ENCODE data around the gene ALDH3B1. TPM values are rescaled to one million over a fixed set of nuclear protein-coding genes. Genes with fewer than 3 reads are reported as not detected.

Gene ALDH3B1
- total and polyA plus RNA-seq, 9 of the 15 experiments (the other 6 are each of a cell fraction or from before 2014, with no cell fraction given): 0.01 to 0.35 (median 0.07) TPM; not detected in 2

DNA sequence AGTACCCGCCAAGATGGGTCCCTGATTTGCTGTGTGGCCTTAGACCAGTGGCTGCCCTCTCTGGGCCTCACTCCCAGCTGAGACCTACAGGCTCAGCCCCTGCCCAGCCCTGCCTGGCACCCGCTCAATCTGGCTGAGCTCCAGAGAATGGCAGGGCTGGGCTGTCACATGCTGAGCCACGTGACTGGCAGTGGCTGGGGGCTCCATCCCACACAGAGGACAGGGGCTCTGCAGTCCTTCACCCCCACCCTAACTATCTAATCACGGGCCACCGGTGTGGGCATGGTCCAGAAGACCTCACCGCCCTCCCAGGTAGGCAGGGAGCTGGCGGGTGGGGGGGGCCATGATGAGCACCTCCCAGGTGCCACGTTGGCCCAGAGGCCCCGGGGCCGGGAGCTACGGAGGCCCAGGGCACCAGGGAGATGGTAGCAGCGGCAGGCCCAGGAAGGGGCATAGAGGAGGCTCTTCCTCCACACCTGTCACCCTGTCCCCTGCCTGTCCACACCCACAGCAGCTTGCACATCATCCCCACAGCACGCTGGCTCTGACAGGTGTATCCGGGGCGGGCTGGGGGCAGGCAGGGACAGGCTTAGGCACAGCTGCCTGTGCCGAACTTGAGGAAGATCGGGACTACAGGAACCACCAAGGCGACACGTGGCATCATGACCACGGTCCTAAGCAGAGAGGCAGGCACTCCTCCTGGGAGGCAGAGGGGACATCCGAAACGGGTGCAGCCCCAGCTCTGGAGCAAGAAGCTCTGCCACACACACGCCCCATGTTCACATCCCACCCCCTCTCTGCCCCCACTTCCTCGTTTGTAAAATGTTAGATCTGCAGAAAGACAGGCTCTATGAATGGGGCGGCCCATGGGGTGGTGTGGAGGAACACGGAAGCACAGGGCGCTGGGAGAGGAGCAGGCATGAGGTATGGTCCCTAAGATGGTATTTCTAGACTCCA lies 1.5 kb upstream of the ALDH3B1 start (continued):
- TF ChIP-seq, protein P1, sequence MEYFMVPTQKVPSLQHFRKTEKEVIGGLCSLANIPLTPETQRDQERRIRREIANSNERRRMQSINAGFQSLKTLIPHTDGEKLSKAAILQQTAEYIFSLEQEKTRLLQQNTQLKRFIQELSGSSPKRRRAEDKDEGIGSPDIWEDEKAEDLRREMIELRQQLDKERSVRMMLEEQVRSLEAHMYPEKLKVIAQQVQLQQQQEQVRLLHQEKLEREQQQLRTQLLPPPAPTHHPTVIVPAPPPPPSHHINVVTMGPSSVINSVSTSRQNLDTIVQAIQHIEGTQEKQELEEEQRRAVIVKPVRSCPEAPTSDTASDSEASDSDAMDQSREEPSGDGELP (CRISPR knock-in tag; IDR thresholded peaks at IDR 0.05; ENCODE audit: borderline replicate concordance): 0 out of 2 replicates have a peak, but pooled peaks have one; percentile 31
- TF ChIP-seq, protein P2, sequence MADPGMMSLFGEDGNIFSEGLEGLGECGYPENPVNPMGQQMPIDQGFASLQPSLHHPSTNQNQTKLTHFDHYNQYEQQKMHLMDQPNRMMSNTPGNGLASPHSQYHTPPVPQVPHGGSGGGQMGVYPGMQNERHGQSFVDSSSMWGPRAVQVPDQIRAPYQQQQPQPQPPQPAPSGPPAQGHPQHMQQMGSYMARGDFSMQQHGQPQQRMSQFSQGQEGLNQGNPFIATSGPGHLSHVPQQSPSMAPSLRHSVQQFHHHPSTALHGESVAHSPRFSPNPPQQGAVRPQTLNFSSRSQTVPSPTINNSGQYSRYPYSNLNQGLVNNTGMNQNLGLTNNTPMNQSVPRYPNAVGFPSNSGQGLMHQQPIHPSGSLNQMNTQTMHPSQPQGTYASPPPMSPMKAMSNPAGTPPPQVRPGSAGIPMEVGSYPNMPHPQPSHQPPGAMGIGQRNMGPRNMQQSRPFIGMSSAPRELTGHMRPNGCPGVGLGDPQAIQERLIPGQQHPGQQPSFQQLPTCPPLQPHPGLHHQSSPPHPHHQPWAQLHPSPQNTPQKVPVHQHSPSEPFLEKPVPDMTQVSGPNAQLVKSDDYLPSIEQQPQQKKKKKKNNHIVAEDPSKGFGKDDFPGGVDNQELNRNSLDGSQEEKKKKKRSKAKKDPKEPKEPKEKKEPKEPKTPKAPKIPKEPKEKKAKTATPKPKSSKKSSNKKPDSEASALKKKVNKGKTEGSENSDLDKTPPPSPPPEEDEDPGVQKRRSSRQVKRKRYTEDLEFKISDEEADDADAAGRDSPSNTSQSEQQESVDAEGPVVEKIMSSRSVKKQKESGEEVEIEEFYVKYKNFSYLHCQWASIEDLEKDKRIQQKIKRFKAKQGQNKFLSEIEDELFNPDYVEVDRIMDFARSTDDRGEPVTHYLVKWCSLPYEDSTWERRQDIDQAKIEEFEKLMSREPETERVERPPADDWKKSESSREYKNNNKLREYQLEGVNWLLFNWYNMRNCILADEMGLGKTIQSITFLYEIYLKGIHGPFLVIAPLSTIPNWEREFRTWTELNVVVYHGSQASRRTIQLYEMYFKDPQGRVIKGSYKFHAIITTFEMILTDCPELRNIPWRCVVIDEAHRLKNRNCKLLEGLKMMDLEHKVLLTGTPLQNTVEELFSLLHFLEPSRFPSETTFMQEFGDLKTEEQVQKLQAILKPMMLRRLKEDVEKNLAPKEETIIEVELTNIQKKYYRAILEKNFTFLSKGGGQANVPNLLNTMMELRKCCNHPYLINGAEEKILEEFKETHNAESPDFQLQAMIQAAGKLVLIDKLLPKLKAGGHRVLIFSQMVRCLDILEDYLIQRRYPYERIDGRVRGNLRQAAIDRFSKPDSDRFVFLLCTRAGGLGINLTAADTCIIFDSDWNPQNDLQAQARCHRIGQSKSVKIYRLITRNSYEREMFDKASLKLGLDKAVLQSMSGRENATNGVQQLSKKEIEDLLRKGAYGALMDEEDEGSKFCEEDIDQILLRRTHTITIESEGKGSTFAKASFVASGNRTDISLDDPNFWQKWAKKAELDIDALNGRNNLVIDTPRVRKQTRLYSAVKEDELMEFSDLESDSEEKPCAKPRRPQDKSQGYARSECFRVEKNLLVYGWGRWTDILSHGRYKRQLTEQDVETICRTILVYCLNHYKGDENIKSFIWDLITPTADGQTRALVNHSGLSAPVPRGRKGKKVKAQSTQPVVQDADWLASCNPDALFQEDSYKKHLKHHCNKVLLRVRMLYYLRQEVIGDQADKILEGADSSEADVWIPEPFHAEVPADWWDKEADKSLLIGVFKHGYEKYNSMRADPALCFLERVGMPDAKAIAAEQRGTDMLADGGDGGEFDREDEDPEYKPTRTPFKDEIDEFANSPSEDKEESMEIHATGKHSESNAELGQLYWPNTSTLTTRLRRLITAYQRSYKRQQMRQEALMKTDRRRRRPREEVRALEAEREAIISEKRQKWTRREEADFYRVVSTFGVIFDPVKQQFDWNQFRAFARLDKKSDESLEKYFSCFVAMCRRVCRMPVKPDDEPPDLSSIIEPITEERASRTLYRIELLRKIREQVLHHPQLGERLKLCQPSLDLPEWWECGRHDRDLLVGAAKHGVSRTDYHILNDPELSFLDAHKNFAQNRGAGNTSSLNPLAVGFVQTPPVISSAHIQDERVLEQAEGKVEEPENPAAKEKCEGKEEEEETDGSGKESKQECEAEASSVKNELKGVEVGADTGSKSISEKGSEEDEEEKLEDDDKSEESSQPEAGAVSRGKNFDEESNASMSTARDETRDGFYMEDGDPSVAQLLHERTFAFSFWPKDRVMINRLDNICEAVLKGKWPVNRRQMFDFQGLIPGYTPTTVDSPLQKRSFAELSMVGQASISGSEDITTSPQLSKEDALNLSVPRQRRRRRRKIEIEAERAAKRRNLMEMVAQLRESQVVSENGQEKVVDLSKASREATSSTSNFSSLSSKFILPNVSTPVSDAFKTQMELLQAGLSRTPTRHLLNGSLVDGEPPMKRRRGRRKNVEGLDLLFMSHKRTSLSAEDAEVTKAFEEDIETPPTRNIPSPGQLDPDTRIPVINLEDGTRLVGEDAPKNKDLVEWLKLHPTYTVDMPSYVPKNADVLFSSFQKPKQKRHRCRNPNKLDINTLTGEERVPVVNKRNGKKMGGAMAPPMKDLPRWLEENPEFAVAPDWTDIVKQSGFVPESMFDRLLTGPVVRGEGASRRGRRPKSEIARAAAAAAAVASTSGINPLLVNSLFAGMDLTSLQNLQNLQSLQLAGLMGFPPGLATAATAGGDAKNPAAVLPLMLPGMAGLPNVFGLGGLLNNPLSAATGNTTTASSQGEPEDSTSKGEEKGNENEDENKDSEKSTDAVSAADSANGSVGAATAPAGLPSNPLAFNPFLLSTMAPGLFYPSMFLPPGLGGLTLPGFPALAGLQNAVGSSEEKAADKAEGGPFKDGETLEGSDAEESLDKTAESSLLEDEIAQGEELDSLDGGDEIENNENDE (IDR thresholded peaks at IDR 0.05; ENCODE audit: low read depth, low read length): no peak
- TF ChIP-seq ZFP36 (IDR thresholded peaks at IDR 0.05; ENCODE audit: low read depth, low read length, partially characterized antibody): peak; percentile 69
- TF ChIP-seq BCOR (IDR thresholded peaks at IDR 0.05): peak; percentile 70
- 0 out of 2 replicates have a peak, but pooled peaks have one; percentile 12 for TF ChIP-seq KLF10 (CRISPR knock-in tag; IDR thresholded peaks at IDR 0.05)
- no peak for TF ChIP-seq TRIM24 (IDR thresholded peaks at IDR 0.05)
- 0 out of 4 replicates have a peak, but pooled peaks of 1 of the 2 experiments have one; percentile 18 for TF ChIP-seq RCOR1 (IDR thresholded peaks at IDR 0.05; ENCODE audit: borderline replicate concordance in 1 of 2, low read depth in 2 of 2, low read length in 2 of 2)
- TF ChIP-seq ZBTB1 (CRISPR knock-in tag; IDR thresholded peaks at IDR 0.05; ENCODE audit: borderline replicate concordance, low read depth): no peak
- TF ChIP-seq NR3C1 (CRISPR knock-in tag; IDR thresholded peaks at IDR 0.05): no peak
- no peak for TF ChIP-seq ZNF785 (CRISPR knock-in tag; IDR thresholded peaks at IDR 0.05)

Data from K562 (cell line).